ENCODE data around the gene CRYZL1. TPM values are rescaled to one million over a fixed set of nuclear protein-coding genes. Genes with fewer than 3 reads are reported as not detected.
"Not testable (repeated sequence)": the region's sequence is repeated elsewhere in the genome, so short reads cannot be mapped to it uniquely, and the experiment has no call there.

Gene CRYZL1
- total and polyA plus RNA-seq, 8 donors, result 8.5 to 23.0 (median 13.9) TPM

DNA sequence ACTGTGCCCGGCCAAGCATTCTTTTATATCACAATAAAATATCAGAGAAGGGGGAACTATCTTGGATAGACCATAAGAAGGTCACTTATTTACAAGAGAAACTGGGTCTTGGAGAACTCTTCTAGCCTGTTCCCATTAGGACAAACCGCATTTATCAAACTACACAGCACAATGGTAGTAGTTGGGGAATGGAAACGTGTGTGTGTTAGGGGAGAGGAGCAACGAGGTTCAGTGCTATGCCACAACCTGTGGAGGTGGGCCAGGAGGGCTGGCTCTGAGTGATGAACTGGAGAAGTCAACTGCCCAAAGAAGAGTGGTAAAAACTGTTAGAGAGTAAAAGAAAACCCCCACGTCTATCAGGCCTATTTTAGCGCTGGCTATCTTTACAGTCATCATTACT, 54.6 kb downstream of the CRYZL1 start:
- no peaks in the 10 kb centered on the region for H3K9me3 ChIP-seq
- no peak for ATAC-seq
- no peaks in the 10 kb centered on the region for H3K36me3 ChIP-seq
- no peak for FAIRE-seq
- H3K4me3 ChIP-seq, result no peak overlapping the region
- no peaks in the 10 kb centered on the region for H3K27me3 ChIP-seq
- TF ChIP-seq, protein P1, sequence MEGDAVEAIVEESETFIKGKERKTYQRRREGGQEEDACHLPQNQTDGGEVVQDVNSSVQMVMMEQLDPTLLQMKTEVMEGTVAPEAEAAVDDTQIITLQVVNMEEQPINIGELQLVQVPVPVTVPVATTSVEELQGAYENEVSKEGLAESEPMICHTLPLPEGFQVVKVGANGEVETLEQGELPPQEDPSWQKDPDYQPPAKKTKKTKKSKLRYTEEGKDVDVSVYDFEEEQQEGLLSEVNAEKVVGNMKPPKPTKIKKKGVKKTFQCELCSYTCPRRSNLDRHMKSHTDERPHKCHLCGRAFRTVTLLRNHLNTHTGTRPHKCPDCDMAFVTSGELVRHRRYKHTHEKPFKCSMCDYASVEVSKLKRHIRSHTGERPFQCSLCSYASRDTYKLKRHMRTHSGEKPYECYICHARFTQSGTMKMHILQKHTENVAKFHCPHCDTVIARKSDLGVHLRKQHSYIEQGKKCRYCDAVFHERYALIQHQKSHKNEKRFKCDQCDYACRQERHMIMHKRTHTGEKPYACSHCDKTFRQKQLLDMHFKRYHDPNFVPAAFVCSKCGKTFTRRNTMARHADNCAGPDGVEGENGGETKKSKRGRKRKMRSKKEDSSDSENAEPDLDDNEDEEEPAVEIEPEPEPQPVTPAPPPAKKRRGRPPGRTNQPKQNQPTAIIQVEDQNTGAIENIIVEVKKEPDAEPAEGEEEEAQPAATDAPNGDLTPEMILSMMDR (IDR thresholded peaks at IDR 0.05), result no peak
- H3K4me1 ChIP-seq, result peaks cover 0 to 5% (median 4%) of the 10 kb centered on the region in 3 donors
- DNase-seq, result no peak
- WGBS, 2 donors, result 74 to 78% methylated on average over 6 of the region's 6 CpGs
- intact Hi-C loops (cut with DNase I), result no loop called here
- no peak overlapping the region for H3K27ac ChIP-seq

DNA sequence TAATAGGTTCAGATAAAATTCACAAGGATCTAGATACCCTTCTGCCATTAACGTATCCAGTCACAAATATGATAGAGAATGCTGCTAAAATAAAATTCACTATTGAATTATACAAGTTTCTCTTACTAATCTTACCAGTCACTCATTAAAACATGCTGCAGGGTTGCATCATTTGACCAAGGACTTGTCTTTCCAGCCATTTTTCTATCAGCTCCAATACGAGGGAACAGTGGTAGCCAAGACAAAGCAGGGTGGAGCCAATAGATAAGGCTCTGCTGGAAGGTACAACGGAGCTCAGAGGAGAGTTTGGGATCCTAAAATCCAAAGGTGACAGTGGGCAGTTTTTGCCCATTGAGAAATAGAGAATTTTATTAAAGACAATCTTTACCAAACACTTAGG, 57.1 kb downstream of the CRYZL1 start:
- peaks cover 0 to 5% (median 3%) of the 10 kb centered on the region in 3 donors for H3K4me1 ChIP-seq
- no peaks in the 10 kb centered on the region for H3K9me3 ChIP-seq
- WGBS, 2 donors, result 51 to 59% methylated on average over 3 of the region's 3 CpGs
- no peaks in the 10 kb centered on the region for H3K36me3 ChIP-seq
- no peak for DNase-seq
- ATAC-seq, result no peak
- H3K27me3 ChIP-seq, result no peaks in the 10 kb centered on the region
- TF ChIP-seq, protein P1 (IDR thresholded peaks at IDR 0.05), result no peak
- H3K4me3 ChIP-seq, result no peak overlapping the region
- no peak for FAIRE-seq
- intact Hi-C loops (cut with DNase I), result no loop called here
- H3K27ac ChIP-seq, result no peak overlapping the region

DNA sequence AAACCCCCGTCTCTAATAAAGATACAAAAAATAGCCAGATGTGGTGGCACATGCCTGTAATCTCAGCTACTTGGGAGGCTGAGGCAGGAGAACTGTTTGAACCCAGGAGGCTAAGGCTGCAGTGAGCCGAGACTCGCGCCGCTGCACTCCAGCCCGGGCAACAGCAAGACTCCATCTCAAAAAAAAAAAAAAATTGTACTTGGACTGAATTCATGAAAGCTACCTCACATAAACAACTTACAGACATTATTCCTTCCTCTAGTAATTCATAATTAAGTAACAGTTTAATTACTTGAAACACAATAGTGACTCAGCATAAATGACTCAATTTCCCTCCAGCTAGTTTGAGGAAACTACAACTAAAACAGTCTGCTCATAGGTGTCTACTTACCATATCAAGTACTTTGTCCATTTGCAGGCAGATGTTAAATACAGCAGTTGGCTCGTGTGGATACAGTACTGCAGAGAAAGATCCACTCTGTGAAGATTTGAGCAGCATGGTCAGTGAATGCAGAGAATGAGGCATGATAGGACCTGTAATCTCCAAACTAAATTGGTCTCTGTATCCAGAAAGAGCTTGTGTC, 62.5 kb downstream of the CRYZL1 start:
- no peaks in the 10 kb centered on the region for H3K9me3 ChIP-seq
- TF ChIP-seq, protein P1 (IDR thresholded peaks at IDR 0.05), result no peak
- FAIRE-seq, result no peak
- intact Hi-C loops (cut with DNase I), result no loop called here
- H3K36me3 ChIP-seq, result peaks cover 0 to 14% (median 2%) of the 10 kb centered on the region in 3 donors
- no peaks in the 10 kb centered on the region for H3K27me3 ChIP-seq
- H3K27ac ChIP-seq, result no peak overlapping the region
- no peaks in the 10 kb centered on the region for H3K4me1 ChIP-seq
- ATAC-seq, result peak in 1 of 4 donors; percentile 21
- DNase-seq, result no peak
- no peak overlapping the region for H3K4me3 ChIP-seq
- 90 to 92% methylated on average over 7 of the region's 7 CpGs for WGBS, 2 donors

DNA sequence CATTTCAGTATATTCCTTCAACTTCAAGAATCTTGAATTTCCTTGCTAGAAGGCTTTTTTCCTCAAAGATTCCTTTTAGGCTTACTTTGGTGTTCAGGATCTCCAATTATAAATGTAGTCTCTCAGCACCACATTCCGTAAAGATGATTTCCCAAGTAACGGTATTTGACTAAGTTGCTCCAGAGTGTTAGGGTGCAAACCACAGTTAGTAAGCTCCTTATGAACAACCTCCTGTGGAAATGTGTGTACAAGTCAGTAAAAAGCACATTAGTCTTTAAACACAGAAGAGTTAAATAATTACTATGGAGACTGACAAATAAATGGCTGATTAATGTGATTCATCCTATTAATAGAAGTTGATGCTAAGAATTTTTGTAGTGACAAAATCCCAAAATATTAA, 63.3 kb downstream of the CRYZL1 start:
- intact Hi-C loops (cut with DNase I), result no loop called here
- H3K4me1 ChIP-seq, result no peaks in the 10 kb centered on the region
- FAIRE-seq, result no peak
- H3K27ac ChIP-seq, result no peak overlapping the region
- H3K27me3 ChIP-seq, result no peaks in the 10 kb centered on the region
- no peak overlapping the region for H3K4me3 ChIP-seq
- TF ChIP-seq, protein P1 (IDR thresholded peaks at IDR 0.05), result no peak
- no peak for DNase-seq
- H3K36me3 ChIP-seq, result peaks cover 0 to 22% (median 2%) of the 10 kb centered on the region in 3 donors
- WGBS, 2 donors, result 89 to 94% methylated on average over 2 of the region's 2 CpGs
- ATAC-seq, result no peak
- no peaks in the 10 kb centered on the region for H3K9me3 ChIP-seq

DNA sequence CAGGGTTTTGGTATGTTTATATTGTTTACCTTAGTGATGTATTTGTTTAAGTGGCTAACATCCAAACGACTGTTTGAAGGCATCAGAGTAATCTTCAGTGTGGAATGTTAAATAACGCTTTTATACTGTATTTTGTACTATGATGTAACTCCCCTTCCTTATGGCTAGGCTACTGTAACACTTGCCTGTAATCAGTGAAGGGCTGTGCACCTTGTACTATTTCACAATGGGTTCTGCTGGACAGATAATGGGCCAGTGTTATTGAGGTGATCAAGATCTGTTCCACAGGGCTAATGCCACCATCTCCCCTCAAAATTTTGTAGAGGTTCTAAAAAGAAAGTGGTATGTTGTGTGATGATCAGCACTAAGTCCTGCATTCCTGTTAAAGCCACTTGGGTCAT, 64.8 kb downstream of the CRYZL1 start:
- WGBS, 2 donors, result 10 to 17% methylated on average over 2 of the region's 2 CpGs
- peak in 2 of 4 donors; percentile 30 to 56 for ATAC-seq
- H3K27ac ChIP-seq; H3K4me1 ChIP-seq; H3K27me3 ChIP-seq; H3K9me3 ChIP-seq; H3K4me3 ChIP-seq; FAIRE-seq; DNase-seq; intact Hi-C loops (cut with DNase I): not testable (repeated sequence)
- H3K36me3 ChIP-seq, result peaks cover 0 to 28% (median 2%) of the 10 kb centered on the region in 3 donors
